Activated T-cell treated with anti-CD3 and anti-CD28 coated beads, Interleukin-2, amount 50 U/mL, for 72 hours (primary cell): ENCODE results near the gene DOCK9. TPM values are rescaled to one million over a fixed set of nuclear protein-coding genes. Genes with fewer than 3 reads are reported as not detected.

Experiments used
- ATAC-seq, 2 donors: fragments of 150-1000 bp; cut with Tn5 transposase; replicated peaks in 1 of 2; 2 replicates each; pipeline ENCODE4 v1.10.0; 2021; ENCODE audit warnings: moderate library complexity in 2 of 2, mild to moderate bottlenecking in 1 of 2
- DNase-seq, 2 donors: peaks; one replicate each; pipeline ENCODE4 v3.0.0; 2021 to 2022; ENCODE audit warnings: mixed read lengths in 1 of 2
- H3K27ac Mint-ChIP-seq: one replicate; pipeline ENCODE4 v1.8.0; 2022; ENCODE audit warnings: mild to moderate bottlenecking, moderate library complexity, mixed read lengths
- H3K27me3 Mint-ChIP-seq: one replicate; pipeline ENCODE4 v1.8.0; 2022; ENCODE audit warnings: low read depth, mixed read lengths
- H3K36me3 Mint-ChIP-seq, 2 donors: one replicate each; pipeline ENCODE4 v1.8.0; 2022; ENCODE audit warnings: mixed read lengths in 2 of 2, mild to moderate bottlenecking in 1 of 2; ENCODE audit not compliant: insufficient read depth in 2 of 2
- H3K4me1 Mint-ChIP-seq: one replicate; pipeline ENCODE4 v1.8.0; 2022; ENCODE audit warnings: low read depth, mixed read lengths
- H3K4me3 Mint-ChIP-seq, 2 donors: one replicate each; pipeline ENCODE4 v1.8.0; 2022; ENCODE audit warnings: mild to moderate bottlenecking in 2 of 2, mixed read lengths in 2 of 2, moderate library complexity in 2 of 2
- H3K9me3 Mint-ChIP-seq, 2 donors: one replicate each; pipeline ENCODE4 v1.8.0; 2022; ENCODE audit warnings: mixed read lengths in 2 of 2
- total RNA-seq, 2 donors: library from RNA; stranded (reverse); gene quantifications; one replicate each; pipeline ENCODE4 v1.2.3, GENCODE V29; 2022

DOCK9 gene
- total RNA-seq, 2 donors from 2014 or later, result 51.6 to 71.5 TPM

GRCh38 chr13:98834254-98834960 is 143.5 kb downstream of the DOCK9 start:
- no peak for ATAC-seq
- H3K27me3 Mint-ChIP-seq, result no peaks in the 10 kb centered on the region
- no peak for DNase-seq
- no peak overlapping the region for H3K4me3 Mint-ChIP-seq
- H3K36me3 Mint-ChIP-seq, result peaks cover 6 to 8% of the 10 kb centered on the region in 2 donors
- H3K4me1 Mint-ChIP-seq, result no peaks in the 10 kb centered on the region
- H3K9me3 Mint-ChIP-seq, result no peaks in the 10 kb centered on the region
- no peak overlapping the region for H3K27ac Mint-ChIP-seq

- peaks cover 6 to 8% of the 10 kb centered on the region in 2 donors for H3K36me3 Mint-ChIP-seq
- no peaks in the 10 kb centered on the region for H3K27me3 Mint-ChIP-seq
Measured at GRCh38 chr13:98831236-98831635, 146.6 kb downstream of the DOCK9 start.

GRCh38 chr13:98829541-98829940 is 148.3 kb downstream of the DOCK9 start:
- ATAC-seq (no peak), DNase-seq (no peak)
- peaks cover 23% of the 10 kb centered on the region for H3K4me1 Mint-ChIP-seq
- peaks cover 8 to 9% of the 10 kb centered on the region in 2 donors for H3K36me3 Mint-ChIP-seq
- no peaks in the 10 kb centered on the region for H3K9me3 Mint-ChIP-seq
- no peak overlapping the region for H3K4me3 Mint-ChIP-seq
- no peak overlapping the region for H3K27ac Mint-ChIP-seq
- no peaks in the 10 kb centered on the region for H3K27me3 Mint-ChIP-seq

More at GRCh38 chr13:98831236-98831635, 146.6 kb downstream of the DOCK9 start:
- no peak overlapping the region for H3K27ac Mint-ChIP-seq
- no peak overlapping the region for H3K4me3 Mint-ChIP-seq
- no peaks in the 10 kb centered on the region for H3K9me3 Mint-ChIP-seq
- DNase-seq (no peak), ATAC-seq (no peak)
- peaks cover 6% of the 10 kb centered on the region for H3K4me1 Mint-ChIP-seq

- H3K4me3 Mint-ChIP-seq, result no peak overlapping the region
- peaks cover 23% of the 10 kb centered on the region for H3K4me1 Mint-ChIP-seq
- peaks cover 8 to 9% of the 10 kb centered on the region in 2 donors for H3K36me3 Mint-ChIP-seq
- DNase-seq (no peak), ATAC-seq (no peak)
- no peaks in the 10 kb centered on the region for H3K27me3 Mint-ChIP-seq
- H3K27ac Mint-ChIP-seq, result no peak overlapping the region
- no peaks in the 10 kb centered on the region for H3K9me3 Mint-ChIP-seq
Measured at GRCh38 chr13:98828614-98829013, 149.2 kb downstream of the DOCK9 start.

GRCh38 chr13:98827449-98827848 is 150.4 kb downstream of the DOCK9 start:
- Mint-ChIP-seq H3K4me1 (peaks cover 23% of the 10 kb centered on the region), H3K27me3 (no peaks in the 10 kb centered on the region), H3K4me3 (no peak overlapping the region), H3K9me3 (no peaks in the 10 kb centered on the region), H3K27ac (no peak overlapping the region), H3K36me3 (peaks cover 8 to 9% of the 10 kb centered on the region in 2 donors)
- DNase-seq (no peak), ATAC-seq (no peak)

- no peak overlapping the region for H3K4me3 Mint-ChIP-seq
- peaks cover 23% of the 10 kb centered on the region for H3K4me1 Mint-ChIP-seq
- peaks cover 5 to 9% of the 10 kb centered on the region in 2 donors for H3K36me3 Mint-ChIP-seq
- no peak for DNase-seq
- H3K9me3 Mint-ChIP-seq, result no peaks in the 10 kb centered on the region
- H3K27ac Mint-ChIP-seq, result no peak overlapping the region
- ATAC-seq, result no peak
- H3K27me3 Mint-ChIP-seq, result no peaks in the 10 kb centered on the region
Measured at GRCh38 chr13:98826146-98826545, 151.7 kb downstream of the DOCK9 start.

- ATAC-seq (no peak), DNase-seq (no peak)
- Mint-ChIP-seq H3K4me1 (peaks cover 23% of the 10 kb centered on the region), H3K27ac (no peak overlapping the region), H3K4me3 (no peak overlapping the region), H3K9me3 (no peaks in the 10 kb centered on the region), H3K27me3 (no peaks in the 10 kb centered on the region), H3K36me3 (peaks cover 4 to 9% of the 10 kb centered on the region in 2 donors)
Measured at GRCh38 chr13:98825659-98826058, 152.2 kb downstream of the DOCK9 start.

GRCh38 chr13:98824376-98825160 is 153.3 kb downstream of the DOCK9 start:
- ATAC-seq (peak; percentile 17 to 41), DNase-seq (peak in 1 of 2 donors; percentile 24)
- peaks cover 0 to 4% of the 10 kb centered on the region in 2 donors for H3K36me3 Mint-ChIP-seq
- peaks cover 23% of the 10 kb centered on the region for H3K4me1 Mint-ChIP-seq
- H3K4me3 Mint-ChIP-seq, result no peak overlapping the region
- no peak overlapping the region for H3K27ac Mint-ChIP-seq
- H3K9me3 Mint-ChIP-seq, result no peaks in the 10 kb centered on the region
- no peaks in the 10 kb centered on the region for H3K27me3 Mint-ChIP-seq

- Mint-ChIP-seq H3K4me1 (peaks cover 23% of the 10 kb centered on the region), H3K9me3 (no peaks in the 10 kb centered on the region), H3K4me3 (no peak overlapping the region), H3K27me3 (no peaks in the 10 kb centered on the region), H3K36me3 (peaks cover 0 to 4% of the 10 kb centered on the region in 2 donors), H3K27ac (no peak overlapping the region)
- ATAC-seq (no peak), DNase-seq (no peak)
Measured at GRCh38 chr13:98823442-98823841, 154.4 kb downstream of the DOCK9 start.

- H3K27ac Mint-ChIP-seq, result no peak overlapping the region
- ATAC-seq, result no peak
Measured at GRCh38 chr13:98822225-98822606, 155.6 kb downstream of the DOCK9 start.

GRCh38 chr13:98821372-98822224 is 156.3 kb downstream of the DOCK9 start:
- no peak overlapping the region for H3K27ac Mint-ChIP-seq
- no peak for ATAC-seq
- no peak overlapping the region for H3K4me3 Mint-ChIP-seq
- H3K9me3 Mint-ChIP-seq, result no peaks in the 10 kb centered on the region
- H3K36me3 Mint-ChIP-seq, result peaks cover 0 to 4% of the 10 kb centered on the region in 2 donors
- no peaks in the 10 kb centered on the region for H3K27me3 Mint-ChIP-seq
- DNase-seq, result no peak
- H3K4me1 Mint-ChIP-seq, result peaks cover 21% of the 10 kb centered on the region

More at GRCh38 chr13:98822225-98822606, 155.6 kb downstream of the DOCK9 start:
- Mint-ChIP-seq H3K9me3 (no peaks in the 10 kb centered on the region), H3K4me1 (peaks cover 23% of the 10 kb centered on the region), H3K4me3 (no peak overlapping the region), H3K27me3 (no peaks in the 10 kb centered on the region), H3K36me3 (peaks cover 0 to 4% of the 10 kb centered on the region in 2 donors)
- DNase-seq, result no peak

- DNase-seq (no peak), ATAC-seq (no peak)
- Mint-ChIP-seq H3K36me3 (peaks cover 0 to 4% of the 10 kb centered on the region in 2 donors), H3K9me3 (no peaks in the 10 kb centered on the region), H3K27me3 (no peaks in the 10 kb centered on the region), H3K4me3 (no peak overlapping the region), H3K27ac (no peak overlapping the region), H3K4me1 (peaks cover 13% of the 10 kb centered on the region)
Measured at GRCh38 chr13:98820744-98821371, 157.0 kb downstream of the DOCK9 start.
